Measurements from ENCODE around the gene MRPS33. TPM values are rescaled to one million over a fixed set of nuclear protein-coding genes. Genes with fewer than 3 reads are reported as not detected.

Gene MRPS33
- total and polyA plus RNA-seq, 2 of the 13 experiments (the other 11 are each of a cell fraction or from before 2014, with no cell fraction given) = 50.9 to 91.0 TPM

- TF ChIP-seq ZNF407 (CRISPR knock-in tag; IDR thresholded peaks at IDR 0.05; ENCODE audit: not compliant biosample characterization) (peak; percentile 50), SATB2 (CRISPR knock-in tag; IDR thresholded peaks at IDR 0.05) (peak; percentile 72; the same call in 1 of the 2 replicates), CHD2 (IDR thresholded peaks at IDR 0.05; ENCODE audit: low read depth, low read length) (0 out of 2 replicates have a peak, but pooled peaks have one; percentile 36), ZNF790 (CRISPR knock-in tag; IDR thresholded peaks at IDR 0.05; ENCODE audit: borderline replicate concordance) (no peak; the same call in 1 of the 2 replicates), ZNF121 (CRISPR knock-in tag; IDR thresholded peaks at IDR 0.05) (no peak), KAT8 (CRISPR knock-in tag; IDR thresholded peaks at IDR 0.05) (peak; percentile 97), TBP (CRISPR knock-in tag; IDR thresholded peaks at IDR 0.05) (no peak), TEAD3 (CRISPR knock-in tag; optimal IDR thresholded peaks at IDR 0.05; ENCODE audit: borderline replicate concordance) (peak; percentile 76), ARID5B (CRISPR knock-in tag; IDR thresholded peaks at IDR 0.05) (peak; percentile 67), GMEB1 (CRISPR knock-in tag; IDR thresholded peaks at IDR 0.05; ENCODE audit: borderline replicate concordance) (peak; percentile 84), ZSCAN20 (CRISPR knock-in tag; IDR thresholded peaks at IDR 0.05; ENCODE audit: borderline replicate concordance) (no peak), GPBP1L1 (CRISPR knock-in tag; IDR thresholded peaks at IDR 0.05) (no peak)
Measured at GRCh38 chr7:141014524-141015395, at the start of gene MRPS33 (continued).

Data from HepG2 (cell line).